ENCODE data around the gene BANF2. TPM values are rescaled to one million over a fixed set of nuclear protein-coding genes. Genes with fewer than 3 reads are reported as not detected.

The BANF2 gene
- total and polyA plus RNA-seq, 10 of the 15 experiments (the other 5 are each of a cell fraction or from before 2014, with no cell fraction given), result not detected

DNA sequence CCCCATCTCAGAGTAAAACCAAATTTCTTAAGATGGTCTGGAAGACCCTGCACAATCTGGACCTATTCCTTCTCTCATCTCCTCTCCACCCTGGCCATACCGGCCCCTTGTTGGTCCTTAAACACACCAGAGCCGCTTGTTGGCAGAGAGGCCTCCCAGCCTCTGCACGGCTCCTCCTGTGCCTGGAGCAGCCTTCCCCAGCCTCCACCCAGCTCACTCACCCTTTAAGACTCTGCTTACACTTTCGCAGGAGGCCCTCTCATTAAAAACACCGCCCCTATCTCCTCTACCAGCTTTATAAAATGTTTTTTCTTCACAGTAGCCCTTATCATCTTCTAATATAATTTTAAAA, 49.8 kb downstream of the BANF2 start (continued):
- TF ChIP-seq PRDM15 (CRISPR knock-in tag; IDR thresholded peaks at IDR 0.05) (no peak), MXI1 (IDR thresholded peaks at IDR 0.05; ENCODE audit: low read depth, low read length) (no peak), MTA3 (IDR thresholded peaks at IDR 0.05; ENCODE audit: borderline replicate concordance, low read length) (no peak), NKRF (conservative IDR thresholded peaks at IDR 0.05) (no peak), CUX1 (IDR thresholded peaks at IDR 0.05; ENCODE audit: insufficient replicate concordance, low read depth, low read length) (no peak), CREB1 (IDR thresholded peaks at IDR 0.05; ENCODE audit: low read depth) (no peak)
- TF ChIP-seq, protein P1, sequence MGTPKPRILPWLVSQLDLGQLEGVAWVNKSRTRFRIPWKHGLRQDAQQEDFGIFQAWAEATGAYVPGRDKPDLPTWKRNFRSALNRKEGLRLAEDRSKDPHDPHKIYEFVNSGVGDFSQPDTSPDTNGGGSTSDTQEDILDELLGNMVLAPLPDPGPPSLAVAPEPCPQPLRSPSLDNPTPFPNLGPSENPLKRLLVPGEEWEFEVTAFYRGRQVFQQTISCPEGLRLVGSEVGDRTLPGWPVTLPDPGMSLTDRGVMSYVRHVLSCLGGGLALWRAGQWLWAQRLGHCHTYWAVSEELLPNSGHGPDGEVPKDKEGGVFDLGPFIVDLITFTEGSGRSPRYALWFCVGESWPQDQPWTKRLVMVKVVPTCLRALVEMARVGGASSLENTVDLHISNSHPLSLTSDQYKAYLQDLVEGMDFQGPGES (IDR thresholded peaks at IDR 0.05), result no peak
